Lung (tissue), 12 donors: Measurements from ENCODE around the gene TEKT5. TPM values are rescaled to one million over a fixed set of nuclear protein-coding genes. Genes with fewer than 3 reads are reported as not detected.

Experiments used
- ATAC-seq: fragments of 200-7000 bp; cut with Tn5 transposase; one replicate; pipeline ENCODE4 v1.9.1; 2020; ENCODE audit warnings: moderate number of reproducible peaks; ENCODE audit not compliant: insufficient read depth, low FRiP score
- DNase-seq, 3 donors: peaks; one replicate each; pipeline ENCODE4 v3.0.0-alpha.2; 2013 to 2017
- H3K27ac ChIP-seq, 2 donors: one replicate each; pipeline ENCODE4 v1.5.1; 2013; ENCODE audit warnings: mild to moderate bottlenecking in 2 of 2, moderate library complexity in 2 of 2, control low read depth in 1 of 2, inconsistent platforms in 1 of 2, low read depth in 1 of 2, low read length in 1 of 2
- H3K27me3 ChIP-seq, 3 donors: one replicate each; pipeline ENCODE4 v1.5.1; 2013; ENCODE audit warnings: low read length in 2 of 3; ENCODE audit not compliant: control insufficient read depth in 3 of 3, insufficient read depth in 3 of 3
- H3K36me3 ChIP-seq, 4 donors: one replicate each; pipeline ENCODE4 v1.5.1; 2013; ENCODE audit warnings: low read length in 4 of 4, mild to moderate bottlenecking in 1 of 4, moderate library complexity in 1 of 4; ENCODE audit not compliant: control insufficient read depth in 4 of 4, insufficient read depth in 4 of 4
- H3K4me1 ChIP-seq, 5 donors: one replicate each; pipeline ENCODE4 v1.5.1; 2013; ENCODE audit warnings: low read length in 5 of 5, mild to moderate bottlenecking in 2 of 5, moderate library complexity in 1 of 5; ENCODE audit not compliant: control insufficient read depth in 5 of 5, insufficient read depth in 5 of 5
- H3K4me3 ChIP-seq: one replicate; pipeline ENCODE4 v1.5.1; 2013; ENCODE audit warnings: mild to moderate bottlenecking, control low read depth, moderate library complexity
- H3K9ac ChIP-seq, 2 donors: one replicate each; pipeline ENCODE4 v1.5.1; 2013; ENCODE audit warnings: low read length in 2 of 2, control low read depth in 1 of 2; ENCODE audit not compliant: insufficient read depth in 1 of 2
- H3K9me3 ChIP-seq, 4 donors: one replicate each; pipeline ENCODE4 v1.5.1; 2013; ENCODE audit warnings: low read length in 3 of 4, mild to moderate bottlenecking in 1 of 4, moderate library complexity in 1 of 4; ENCODE audit not compliant: control insufficient read depth in 4 of 4, insufficient read depth in 3 of 4
- CTCF ChIP-seq: IDR thresholded peaks from 2 replicates; pipeline ENCODE4 v1.5.1; 2012; ENCODE audit warnings: mild to moderate bottlenecking; ENCODE audit errors: control extremely low read depth, extremely low read depth
- WGBS, 2 donors: extraction: QIAGEN DNeasy Blood & Tissue Kit; methylation state at CpG; one replicate each; pipeline ENCODE4 v1.1.7; 2013; 5-methylcytosine and 5-hydroxymethylcytosine counted together
- polyA plus RNA-seq, 2 donors: library from polyadenylated mRNA; stranded (reverse); fragments of 200-250 nt; gene quantifications; one replicate each; pipeline ENCODE4 v1.2.1, GENCODE V29; 2013
- total RNA-seq, 2 donors: library from RNA; depleted of rRNA in 1 of 2; stranded (reverse); fragments of >200 nt in 1 of 2; gene quantifications; one replicate each; pipeline ENCODE4 v1.2.1, GENCODE V29; 2014 to 2021
- donor health status: control.
- donor health status: control.
- donor health status: Bipolar disorder and iron deficiency.
- donor health status: healthy.
- donor health status: DM: yes; HTN: yes; CAD: no.

TEKT5 gene
- total and polyA plus RNA-seq, 4 donors: 0.13 to 0.34 (median 0.29) TPM

GRCh38 chr16:10676284-10676683 lies 18.4 kb downstream of the TEKT5 start:
- no peak overlapping the region for H3K27ac ChIP-seq
- no peak overlapping the region for H3K4me3 ChIP-seq
- no peak for ATAC-seq
- 91 to 95% methylated on average over 6 of the region's 6 CpGs for WGBS, 2 donors
- DNase-seq: no peak
- no peaks in the 10 kb centered on the region for H3K36me3 ChIP-seq
- H3K9ac ChIP-seq: no peak overlapping the region
- H3K4me1 ChIP-seq: no peaks in the 10 kb centered on the region
- TF ChIP-seq CTCF: no peak
- no peaks in the 10 kb centered on the region for H3K27me3 ChIP-seq
- no peaks in the 10 kb centered on the region for H3K9me3 ChIP-seq

GRCh38 chr16:10675861-10676260 lies 18.9 kb downstream of the TEKT5 start:
- Histone ChIP-seq H3K9me3 (no peaks in the 10 kb centered on the region), H3K36me3 (no peaks in the 10 kb centered on the region), H3K4me1 (no peaks in the 10 kb centered on the region), H3K4me3 (no peak overlapping the region), H3K27ac (no peak overlapping the region), H3K27me3 (no peaks in the 10 kb centered on the region), H3K9ac (no peak overlapping the region)
- 93% methylated on average over 13 of the region's 13 CpGs for WGBS, 2 donors
- DNase-seq: no peak
- no peak for TF ChIP-seq CTCF
- no peak for ATAC-seq

- TF ChIP-seq CTCF: no peak
- H3K36me3 ChIP-seq: no peaks in the 10 kb centered on the region
- H3K4me1 ChIP-seq: no peaks in the 10 kb centered on the region
- WGBS, 2 donors: 87 to 90% methylated on average over 11 of the region's 11 CpGs
- no peaks in the 10 kb centered on the region for H3K9me3 ChIP-seq
- H3K9ac ChIP-seq: no peak overlapping the region
- ATAC-seq (no peak), DNase-seq (no peak)
- H3K4me3 ChIP-seq: no peak overlapping the region
- no peak overlapping the region for H3K27ac ChIP-seq
- no peaks in the 10 kb centered on the region for H3K27me3 ChIP-seq
Measured at GRCh38 chr16:10675216-10675615, 19.5 kb downstream of the TEKT5 start.

GRCh38 chr16:10671729-10672128 lies 23.0 kb downstream of the TEKT5 start:
- H3K9me3 ChIP-seq: no peaks in the 10 kb centered on the region
- H3K27me3 ChIP-seq: no peaks in the 10 kb centered on the region
- TF ChIP-seq CTCF: no peak
- DNase-seq (no peak), ATAC-seq (no peak)
- WGBS, 2 donors: 76 to 88% methylated on average over 4 of the region's 4 CpGs
- H3K4me3 ChIP-seq: no peak overlapping the region
- H3K27ac ChIP-seq: no peak overlapping the region
- no peaks in the 10 kb centered on the region for H3K4me1 ChIP-seq
- no peak overlapping the region for H3K9ac ChIP-seq
- H3K36me3 ChIP-seq: no peaks in the 10 kb centered on the region
